Suppressor macrophage (primary cell): ENCODE data around the gene PTPN20.

ENCODE experiments used
- DNase-seq, 4 experiments: peaks; one replicate each; pipeline ENCODE4 v3.0.0-alpha.2; 2020 to 2022

Gene PTPN20

GRCh38 chr10:47049056-47049851, 138.0 kb downstream of the PTPN20 start:
- no peak for DNase-seq

GRCh38 chr10:47049906-47050305, 138.7 kb downstream of the PTPN20 start:
- no peak for DNase-seq

- DNase-seq = no peak
Observed at GRCh38 chr10:47050618-47051455, 139.6 kb downstream of the PTPN20 start.

GRCh38 chr10:47051741-47052238, 140.6 kb downstream of the PTPN20 start:
- no peak for DNase-seq
